Hepatocyte (in vitro differentiated cells): ENCODE measurements around the gene RNF125. TPM values are rescaled to one million over a fixed set of nuclear protein-coding genes. Genes with fewer than 3 reads are reported as not detected.
A peak's percentile ranks its signal among the peaks of the same experiment; 100 is the strongest.

Experiments
- DNase-seq: peaks from one replicate; pipeline ENCODE4 v3.0.0-alpha.2; 2016; ENCODE audit warnings: low spot score
- H2AFZ ChIP-seq: fragments of 200-600 bp; sonication (generic); 2 replicates; pipeline ENCODE4 v1.6.0; 2016; ENCODE audit warnings: antibody characterized with exemption, mild to moderate bottlenecking
- H3K27ac ChIP-seq: fragments of 200-600 bp; sonication (generic); 2 replicates; pipeline ENCODE4 v1.5.1; 2016; ENCODE audit warnings: mild to moderate bottlenecking
- H3K27me3 ChIP-seq: fragments of 200-600 bp; sonication (generic); 2 replicates; pipeline ENCODE4 v1.6.1; 2016
- H3K36me3 ChIP-seq: fragments of 200-600 bp; sonication (generic); replicated peaks from 2 replicates; pipeline ENCODE4 v1.5.1; 2016; ENCODE audit warnings: low read depth; ENCODE audit not compliant: insufficient read depth
- H3K4me1 ChIP-seq: fragments of 200-600 bp; sonication (generic); 2 replicates; pipeline ENCODE4 v1.5.1; 2016; ENCODE audit warnings: mild to moderate bottlenecking, moderate library complexity; ENCODE audit not compliant: insufficient read depth
- H3K4me2 ChIP-seq: fragments of 200-600 bp; sonication (generic); 2 replicates; pipeline ENCODE4 v1.6.0; 2016
- H3K4me3 ChIP-seq: fragments of 200-600 bp; sonication (generic); 2 replicates; pipeline ENCODE4 v1.5.1; 2016; ENCODE audit warnings: mild to moderate bottlenecking
- H3K79me2 ChIP-seq: fragments of 200-600 bp; sonication (generic); 2 replicates; pipeline ENCODE4 v1.6.0; 2017; ENCODE audit warnings: mild to moderate bottlenecking
- H3K9me2 ChIP-seq: fragments of 200-600 bp; sonication (generic); replicated peaks from 2 replicates; pipeline ENCODE4 v1.6.0; 2017; ENCODE audit warnings: mild to moderate bottlenecking; ENCODE audit not compliant: insufficient read depth
- H3K9me3 ChIP-seq: fragments of 200-600 bp; sonication (generic); 2 replicates; pipeline ENCODE4 v1.5.1; 2016; ENCODE audit warnings: low read depth, mild to moderate bottlenecking
- H4K20me1 ChIP-seq: fragments of 200-600 bp; sonication (generic); 2 replicates; pipeline ENCODE4 v1.6.0; 2016; ENCODE audit warnings: mild to moderate bottlenecking; ENCODE audit not compliant: insufficient read depth, poor library complexity, severe bottlenecking
- EZH2 ChIP-seq: fragments of 200-600 bp; sonication (generic); IDR thresholded peaks from 2 replicates; pipeline ENCODE4 v1.6.1; 2016; ENCODE audit warnings: antibody characterized with exemption, mild to moderate bottlenecking, borderline replicate concordance
- EZH2phosphoT487 ChIP-seq: fragments of 200-600 bp; sonication (generic); IDR thresholded peaks from one replicate; pipeline ENCODE4 v1.6.1; 2018; ENCODE audit warnings: antibody characterized with exemption, mild to moderate bottlenecking, low read depth, moderate library complexity; ENCODE audit not compliant: unreplicated experiment, severe bottlenecking
- WGBS: methylation state at CpG from one replicate; pipeline ENCODE4 v1.1.6; 2016; ENCODE audit warnings: low lambda C conversion rate; ENCODE audit errors: missing lambda C conversion rate; 5-methylcytosine and 5-hydroxymethylcytosine counted together
- polyA plus RNA-seq: library from polyadenylated mRNA; unstranded; fragments of >200 nt; fragmentation: Nextera tagmentation; extraction: Ambion mirVana; gene quantifications from 2 replicates; pipeline ENCODE4 v1.2.1, GENCODE V29; 2016
- total RNA-seq: library from RNA; depleted of rRNA; stranded (reverse); fragments of >200 nt; gene quantifications from 2 replicates; pipeline ENCODE4 v1.2.3, GENCODE V29; 2014
- TF ChIP-seq, protein P1 (sequence below): fragments of 200-600 bp; sonication (generic); IDR thresholded peaks from 2 replicates; pipeline ENCODE4 v1.5.1; 2016; ENCODE audit warnings: antibody characterized with exemption, mild to moderate bottlenecking; ENCODE audit not compliant: poor library complexity

RNF125 gene
- total and polyA plus RNA-seq, 2 experiments from 2014 or later: 0.64 to 1.1 TPM

DNA sequence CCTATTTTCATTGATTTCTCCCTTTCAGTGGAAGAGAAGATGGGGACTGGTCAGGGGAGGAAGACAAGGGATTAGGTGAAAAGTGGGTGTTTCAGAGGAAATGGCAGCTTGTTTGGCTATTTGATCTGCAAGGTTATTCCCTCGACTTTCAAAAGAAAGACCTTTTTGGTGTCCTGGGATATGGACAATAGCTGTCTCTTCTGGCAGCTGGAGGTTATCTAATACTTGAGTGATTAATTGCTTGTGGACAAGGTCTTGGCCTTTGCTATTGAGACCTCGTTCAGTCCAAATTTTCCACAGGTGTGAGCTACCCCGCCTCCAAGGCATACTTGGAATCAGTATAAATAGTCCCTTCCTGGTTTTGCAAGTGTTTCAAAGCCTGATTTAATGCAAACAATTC is 42.4 kb upstream of the RNF125 start:
- no peak for DNase-seq
- H3K4me2 ChIP-seq: no peak overlapping the region
- H3K27ac ChIP-seq: no peak overlapping the region
- no peaks in the 10 kb centered on the region for H3K79me2 ChIP-seq
- H2AFZ ChIP-seq: no peak overlapping the region
- no peaks in the 10 kb centered on the region for H4K20me1 ChIP-seq
- H3K9me3 ChIP-seq: no peaks in the 10 kb centered on the region
- H3K9me2 ChIP-seq: no peaks in the 10 kb centered on the region
- H3K4me3 ChIP-seq: no peak overlapping the region
- H3K4me1 ChIP-seq: no peaks in the 10 kb centered on the region
- no peaks in the 10 kb centered on the region for H3K36me3 ChIP-seq
- TF ChIP-seq EZH2 (no peak), EZH2phosphoT487 (no peak)
- TF ChIP-seq, protein P1, sequence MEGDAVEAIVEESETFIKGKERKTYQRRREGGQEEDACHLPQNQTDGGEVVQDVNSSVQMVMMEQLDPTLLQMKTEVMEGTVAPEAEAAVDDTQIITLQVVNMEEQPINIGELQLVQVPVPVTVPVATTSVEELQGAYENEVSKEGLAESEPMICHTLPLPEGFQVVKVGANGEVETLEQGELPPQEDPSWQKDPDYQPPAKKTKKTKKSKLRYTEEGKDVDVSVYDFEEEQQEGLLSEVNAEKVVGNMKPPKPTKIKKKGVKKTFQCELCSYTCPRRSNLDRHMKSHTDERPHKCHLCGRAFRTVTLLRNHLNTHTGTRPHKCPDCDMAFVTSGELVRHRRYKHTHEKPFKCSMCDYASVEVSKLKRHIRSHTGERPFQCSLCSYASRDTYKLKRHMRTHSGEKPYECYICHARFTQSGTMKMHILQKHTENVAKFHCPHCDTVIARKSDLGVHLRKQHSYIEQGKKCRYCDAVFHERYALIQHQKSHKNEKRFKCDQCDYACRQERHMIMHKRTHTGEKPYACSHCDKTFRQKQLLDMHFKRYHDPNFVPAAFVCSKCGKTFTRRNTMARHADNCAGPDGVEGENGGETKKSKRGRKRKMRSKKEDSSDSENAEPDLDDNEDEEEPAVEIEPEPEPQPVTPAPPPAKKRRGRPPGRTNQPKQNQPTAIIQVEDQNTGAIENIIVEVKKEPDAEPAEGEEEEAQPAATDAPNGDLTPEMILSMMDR: no peak
- WGBS: 61% methylated on average over 3 of the region's 3 CpGs
- no peaks in the 10 kb centered on the region for H3K27me3 ChIP-seq

DNA sequence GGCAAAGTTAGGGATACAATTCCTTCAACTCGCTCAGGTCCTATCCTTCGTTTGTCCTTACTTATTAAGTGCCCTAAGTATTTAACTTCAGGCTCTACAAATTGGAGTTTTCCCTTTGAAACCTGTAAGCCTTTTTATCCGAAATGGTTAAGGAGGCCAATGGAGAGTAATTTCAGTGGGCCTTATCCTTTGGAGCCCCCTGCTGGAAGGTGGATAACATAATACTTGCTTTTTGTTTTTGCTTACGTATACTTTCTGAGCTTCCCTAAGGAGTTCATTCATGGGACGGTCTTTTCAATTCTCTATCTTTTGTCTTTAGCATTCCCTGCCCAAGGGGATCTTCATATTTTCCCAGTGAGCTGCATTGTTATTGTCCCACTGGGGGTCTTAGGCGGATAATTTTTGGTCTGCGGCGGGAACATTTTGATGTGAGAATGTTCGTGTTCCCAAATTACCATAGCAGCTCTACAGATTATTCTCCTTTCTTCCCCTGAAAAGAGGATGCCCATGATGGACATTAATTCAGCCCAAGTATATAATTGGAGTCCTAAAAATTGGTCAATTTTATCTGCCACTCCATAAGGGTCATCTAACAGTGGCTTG is 41.3 kb upstream of the RNF125 start:
- Histone ChIP-seq H3K4me2 (peak overlapping the region; percentile 55), H3K27ac (no peak overlapping the region), H3K4me3 (no peak overlapping the region), H3K79me2 (no peaks in the 10 kb centered on the region), H3K36me3 (no peaks in the 10 kb centered on the region), H2AFZ (no peak overlapping the region), H3K9me3 (no peaks in the 10 kb centered on the region), H3K9me2 (no peaks in the 10 kb centered on the region), H3K4me1 (no peaks in the 10 kb centered on the region), H4K20me1 (no peaks in the 10 kb centered on the region), H3K27me3 (no peaks in the 10 kb centered on the region)
- DNase-seq: peak; percentile 78
- TF ChIP-seq EZH2phosphoT487: no peak
- TF ChIP-seq EZH2: no peak
- TF ChIP-seq, protein P1: peak; percentile 78
- 28% methylated on average over 9 of the region's 9 CpGs for whole genome bisulfite sequencing

DNA sequence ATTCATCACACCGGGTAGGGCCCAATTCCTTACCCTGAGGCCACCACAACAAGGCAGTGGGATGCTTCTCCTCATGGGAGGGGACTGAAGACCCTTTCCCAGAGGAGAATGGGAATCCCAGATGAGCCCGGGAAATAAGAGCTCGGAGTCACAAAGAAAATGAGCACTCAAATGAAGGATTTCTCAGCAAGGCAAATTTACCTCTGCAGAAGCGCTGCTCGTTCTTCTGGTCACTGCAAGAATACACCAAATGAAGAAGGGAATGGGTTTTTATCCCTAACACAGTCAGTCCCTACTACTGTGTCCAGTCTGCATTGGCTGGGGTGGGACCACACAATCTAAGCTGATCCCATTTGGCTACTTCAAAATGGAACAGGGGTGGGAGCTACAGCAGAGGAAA is 40.0 kb upstream of the RNF125 start:
- TF ChIP-seq EZH2 (no peak), EZH2phosphoT487 (no peak)
- TF ChIP-seq, protein P1: no peak
- no peaks in the 10 kb centered on the region for H4K20me1 ChIP-seq
- no peak overlapping the region for H3K4me2 ChIP-seq
- no peak overlapping the region for H3K4me3 ChIP-seq
- H3K9me3 ChIP-seq: no peaks in the 10 kb centered on the region
- no peak overlapping the region for H2AFZ ChIP-seq
- WGBS: 87% methylated on average over 5 of the region's 5 CpGs
- H3K36me3 ChIP-seq: no peaks in the 10 kb centered on the region
- no peaks in the 10 kb centered on the region for H3K79me2 ChIP-seq
- no peaks in the 10 kb centered on the region for H3K9me2 ChIP-seq
- no peaks in the 10 kb centered on the region for H3K27me3 ChIP-seq
- no peaks in the 10 kb centered on the region for H3K4me1 ChIP-seq
- no peak for DNase-seq
- no peak overlapping the region for H3K27ac ChIP-seq

DNA sequence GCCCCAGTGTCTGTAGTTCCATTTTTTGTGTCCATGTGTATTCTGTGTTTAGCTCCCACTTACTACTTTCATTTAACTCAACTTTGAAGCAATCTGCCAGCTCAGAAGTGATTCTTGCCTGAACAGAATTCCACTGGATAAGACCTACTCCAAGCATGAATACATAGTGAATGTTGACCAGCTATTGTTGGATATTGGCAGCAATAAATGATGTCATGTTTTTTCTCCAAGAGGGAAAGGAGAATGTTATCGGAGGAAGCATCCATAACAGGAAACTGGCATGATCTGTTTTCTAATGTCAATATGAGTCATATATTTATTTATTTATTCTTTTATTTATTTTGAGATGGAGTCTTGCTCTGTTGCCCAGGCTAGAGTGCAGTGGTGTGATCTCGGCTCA is 38.9 kb upstream of the RNF125 start:
- DNase-seq: no peak
- Histone ChIP-seq H3K4me2 (no peak overlapping the region), H3K9me2 (no peaks in the 10 kb centered on the region), H3K27ac (no peak overlapping the region), H3K36me3 (no peaks in the 10 kb centered on the region), H3K9me3 (no peaks in the 10 kb centered on the region), H3K4me3 (no peak overlapping the region), H3K4me1 (no peaks in the 10 kb centered on the region), H3K27me3 (no peaks in the 10 kb centered on the region), H4K20me1 (no peaks in the 10 kb centered on the region), H2AFZ (no peak overlapping the region), H3K79me2 (no peaks in the 10 kb centered on the region)
- WGBS: 89% methylated on average over 2 of the region's 2 CpGs
- TF ChIP-seq EZH2phosphoT487: no peak
- TF ChIP-seq, protein P1: no peak
